GM12892 (cell line): ENCODE results near the gene RXFP3.

Experiments used
- POLR2A ChIP-seq: IDR thresholded peaks from 2 replicates; pipeline ENCODE4 v1.6.1; 2011; ENCODE audit warnings: low read depth, low read length, control low read depth
- TAF1 ChIP-seq: IDR thresholded peaks from 2 replicates; pipeline ENCODE4 v1.6.1; 2011; ENCODE audit warnings: low read depth, mild to moderate bottlenecking, control low read depth, low read length, borderline replicate concordance

- TF ChIP-seq POLR2A (no peak), TAF1 (no peak)
Measured at GRCh38 chr5:33984671-33985124, 48.5 kb downstream of the RXFP3 start, which contains the start of gene SLC45A2.
